B cell (primary cell): ENCODE data around the gene RNF40. TPM values are rescaled to one million over a fixed set of nuclear protein-coding genes. Genes with fewer than 3 reads are reported as not detected.

Experiments used
- ATAC-seq: fragments of 200-7000 bp; cut with Tn5 transposase; one replicate; pipeline ENCODE4 v1.10.0; 2021; ENCODE audit warnings: low read depth, mild to moderate bottlenecking, moderate number of reproducible peaks, moderate library complexity
- CTCF ChIA-PET: fragments of 350-600 bp; sonication (Branson Sonifier 250); formaldehyde crosslinking; loops from one replicate; lab custom pipeline; 2021; ENCODE audit warnings: antibody characterized with exemption, inconsistent platforms; lab: Charles Lee
- POLR2A ChIA-PET: fragments of 350-600 bp; sonication (Branson Sonifier 250); formaldehyde crosslinking; loops from one replicate; lab custom pipeline; 2021; ENCODE audit warnings: antibody characterized with exemption; lab: Charles Lee
- DNase-seq: peaks from one replicate; pipeline ENCODE4 v3.0.0; 2013
- H2AFZ ChIP-seq: 2 replicates; pipeline ENCODE4 v1.6.1; 2012; ENCODE audit warnings: mild to moderate bottlenecking, low read depth, low read length; ENCODE audit not compliant: insufficient read depth, poor library complexity, severe bottlenecking
- H3K27ac ChIP-seq, 2 donors: 1 replicate in 1 of 2; 2 replicates in 1 of 2; pipeline ENCODE4 v1.5.1; 2012 to 2013; ENCODE audit warnings: low read length in 2 of 2, mild to moderate bottlenecking in 2 of 2, moderate library complexity in 1 of 2
- H3K27me3 ChIP-seq, 4 experiments: fragments of 200-600 bp in 1 of 4; sonication (generic) in 1 of 4; replicated peaks in 1 of 4; 1 replicate in 2 of 4; 2 replicates in 2 of 4; pipeline versions ENCODE4 v1.6.1 to v1.7.0; 2013 to 2016; ENCODE audit warnings: low read length in 3 of 4, mild to moderate bottlenecking in 2 of 4, mixed read lengths in 1 of 4, moderate library complexity in 1 of 4; ENCODE audit not compliant: insufficient read depth in 4 of 4, control insufficient read depth in 3 of 4; ENCODE audit errors: control extremely low read depth in 1 of 4
- H3K36me3 ChIP-seq, 2 experiments: replicated peaks in 1 of 2; 1 replicate in 1 of 2; 2 replicates in 1 of 2; pipeline versions ENCODE4 v1.6.1 to v1.7.1; 2013; ENCODE audit warnings: low read length in 1 of 2; ENCODE audit not compliant: insufficient read depth in 2 of 2, control insufficient read depth in 1 of 2; ENCODE audit errors: control extremely low read depth in 1 of 2, extremely low read depth in 1 of 2
- H3K4me1 ChIP-seq, 2 donors: fragments of 200-600 bp in 1 of 2; sonication (generic) in 1 of 2; 1 replicate in 1 of 2; 2 replicates in 1 of 2; pipeline versions ENCODE4 v1.5.1 to v1.6.1; 2013 to 2017; ENCODE audit warnings: low read length in 2 of 2; ENCODE audit not compliant: control insufficient read depth in 2 of 2, insufficient read depth in 2 of 2
- H3K4me2 ChIP-seq: replicated peaks from 2 replicates; pipeline ENCODE3; 2012; ENCODE audit warnings: mild to moderate bottlenecking, low read depth, low read length; ENCODE audit not compliant: poor library complexity, severe bottlenecking
- H3K4me3 ChIP-seq, 5 experiments: fragments of 200-600 bp in 1 of 5; sonication (generic) in 1 of 5; 1 replicate in 3 of 5; 2 replicates in 2 of 5; pipeline versions ENCODE4 v1.5.1 to v1.7.0; 2011 to 2016; ENCODE audit warnings: low read length in 4 of 5, mild to moderate bottlenecking in 4 of 5, low read depth in 2 of 5, control low read depth in 1 of 5, moderate library complexity in 1 of 5; ENCODE audit not compliant: insufficient read depth in 1 of 5; ENCODE audit errors: control extremely low read depth in 1 of 5, extremely low read depth in 1 of 5
- H3K79me2 ChIP-seq: fragments of 200-600 bp; sonication (generic); one replicate; pipeline ENCODE4 v1.6.0; 2016; ENCODE audit warnings: low read length; ENCODE audit not compliant: control insufficient read depth, insufficient read depth
- H3K9ac ChIP-seq: fragments of 200-600 bp; sonication (generic); 2 replicates; pipeline ENCODE4 v1.6.1; 2017; ENCODE audit warnings: mild to moderate bottlenecking, low read length, moderate library complexity
- H3K9me3 ChIP-seq, 3 donors: one replicate each; pipeline versions ENCODE4 v1.6.1 to v1.7.1; 2013; ENCODE audit warnings: low read length in 2 of 3; ENCODE audit not compliant: control insufficient read depth in 2 of 3, insufficient read depth in 1 of 3; ENCODE audit errors: control extremely low read depth in 1 of 3
- H4K20me1 ChIP-seq: 2 replicates; pipeline ENCODE4 v1.6.0; 2012; ENCODE audit warnings: mild to moderate bottlenecking, low read length; ENCODE audit not compliant: insufficient read depth, control insufficient read depth, poor library complexity, severe bottlenecking
- H3K27ac Mint-ChIP-seq: one replicate; pipeline ENCODE4 v1.8.0; 2021; ENCODE audit warnings: mixed read lengths
- H3K27me3 Mint-ChIP-seq: one replicate; pipeline ENCODE4 v1.8.0; 2021; ENCODE audit warnings: mixed read lengths
- H3K4me1 Mint-ChIP-seq: one replicate; pipeline ENCODE4 v1.8.0; 2021; ENCODE audit warnings: mixed read lengths
- H3K4me3 Mint-ChIP-seq: one replicate; pipeline ENCODE4 v1.8.0; 2021; ENCODE audit warnings: mixed read lengths
- H3K9me3 Mint-ChIP-seq: one replicate; pipeline ENCODE4 v1.8.0; 2022; ENCODE audit warnings: mixed read lengths; ENCODE audit not compliant: insufficient read depth
- EZH2 ChIP-seq: IDR thresholded peaks from 2 replicates; pipeline ENCODE4 v1.6.1; 2012; ENCODE audit warnings: borderline replicate concordance, low read depth, mild to moderate bottlenecking, moderate library complexity, low read length; ENCODE audit not compliant: insufficient read depth, poor library complexity, severe bottlenecking
- WGBS: methylation state at CpG from one replicate; pipeline ENCODE4 v1.1.5; 2013; ENCODE audit warnings: missing lambda C conversion rate; ENCODE audit not compliant: insufficient coverage; 5-methylcytosine and 5-hydroxymethylcytosine counted together
- intact Hi-C: fragments of 100-400 bp; cut with micrococcal nuclease; formaldehyde crosslinking; loops from one replicate; pipeline ENCODE4 v1.10.0; 2022
- polyA plus RNA-seq: library from polyadenylated mRNA; depleted of rRNA; stranded (reverse); fragments of >200 nt; gene quantifications from 2 replicates; pipeline ENCODE4 v1.2.3, GENCODE V29; 2012
- total RNA-seq, 2 donors: library from RNA; stranded (reverse); fragments of 120-200 nt in 1 of 2; gene quantifications; 1 replicate in 1 of 2; 2 replicates in 1 of 2; pipeline versions ENCODE4 v1.2.3 to v1.2.4, GENCODE V29; 2013 to 2022
- TF ChIP-seq, protein P1 (sequence below): fragments of 200-600 bp; IDR thresholded peaks from one replicate; pipeline ENCODE4 v1.8.0; 2022; ENCODE audit warnings: antibody characterized with exemption, mild to moderate bottlenecking

RNF40 gene
- total and polyA plus RNA-seq, 2 donors (not counting 1 experiment from before 2014, with no cell fraction given) = 41.8 to 121 TPM

- Histone ChIP-seq H3K27ac (no peak overlapping the region), H3K36me3 (peaks cover 0 to 60% of the 10 kb centered on the region in 2 experiments), H3K4me2 (no peak overlapping the region), H3K9me3 (no peaks in the 10 kb centered on the region), H2AFZ (no peak overlapping the region), H4K20me1 (peaks cover 59% of the 10 kb centered on the region), H3K79me2 (no peaks in the 10 kb centered on the region), H3K27me3 (peaks cover 0 to 7% (median 1%) of the 10 kb centered on the region in 4 experiments), H3K4me1 (peaks cover 10 to 35% of the 10 kb centered on the region in 2 donors), H3K9ac (no peak overlapping the region), H3K4me3 (no peak overlapping the region)
- H3K27ac Mint-ChIP-seq = no peak overlapping the region
- H3K27me3 Mint-ChIP-seq = peaks cover under 1% of the 10 kb centered on the region
- 98% methylated on average over 12 of the region's 14 CpGs for WGBS
- H3K4me3 Mint-ChIP-seq = no peak overlapping the region
- H3K4me1 Mint-ChIP-seq = peaks cover 41% of the 10 kb centered on the region
- H3K9me3 Mint-ChIP-seq = no peaks in the 10 kb centered on the region
- DNase-seq (peak; percentile 5), ATAC-seq (no peak)
- CTCF ChIA-PET = interaction anchor here (1.8 kb wide), 1 partner anchor 130 kb away, joined by 4 read pairs; no protein-coding TSS in a partner anchor
- intact Hi-C loops = no loop called here
- POLR2A ChIA-PET = no interaction called here
- TF ChIP-seq EZH2 = no peak
- TF ChIP-seq, protein P1, sequence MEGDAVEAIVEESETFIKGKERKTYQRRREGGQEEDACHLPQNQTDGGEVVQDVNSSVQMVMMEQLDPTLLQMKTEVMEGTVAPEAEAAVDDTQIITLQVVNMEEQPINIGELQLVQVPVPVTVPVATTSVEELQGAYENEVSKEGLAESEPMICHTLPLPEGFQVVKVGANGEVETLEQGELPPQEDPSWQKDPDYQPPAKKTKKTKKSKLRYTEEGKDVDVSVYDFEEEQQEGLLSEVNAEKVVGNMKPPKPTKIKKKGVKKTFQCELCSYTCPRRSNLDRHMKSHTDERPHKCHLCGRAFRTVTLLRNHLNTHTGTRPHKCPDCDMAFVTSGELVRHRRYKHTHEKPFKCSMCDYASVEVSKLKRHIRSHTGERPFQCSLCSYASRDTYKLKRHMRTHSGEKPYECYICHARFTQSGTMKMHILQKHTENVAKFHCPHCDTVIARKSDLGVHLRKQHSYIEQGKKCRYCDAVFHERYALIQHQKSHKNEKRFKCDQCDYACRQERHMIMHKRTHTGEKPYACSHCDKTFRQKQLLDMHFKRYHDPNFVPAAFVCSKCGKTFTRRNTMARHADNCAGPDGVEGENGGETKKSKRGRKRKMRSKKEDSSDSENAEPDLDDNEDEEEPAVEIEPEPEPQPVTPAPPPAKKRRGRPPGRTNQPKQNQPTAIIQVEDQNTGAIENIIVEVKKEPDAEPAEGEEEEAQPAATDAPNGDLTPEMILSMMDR = no peak
Measured at GRCh38 chr16:30771726-30772125, 9.6 kb downstream of the RNF40 start.

DNA sequence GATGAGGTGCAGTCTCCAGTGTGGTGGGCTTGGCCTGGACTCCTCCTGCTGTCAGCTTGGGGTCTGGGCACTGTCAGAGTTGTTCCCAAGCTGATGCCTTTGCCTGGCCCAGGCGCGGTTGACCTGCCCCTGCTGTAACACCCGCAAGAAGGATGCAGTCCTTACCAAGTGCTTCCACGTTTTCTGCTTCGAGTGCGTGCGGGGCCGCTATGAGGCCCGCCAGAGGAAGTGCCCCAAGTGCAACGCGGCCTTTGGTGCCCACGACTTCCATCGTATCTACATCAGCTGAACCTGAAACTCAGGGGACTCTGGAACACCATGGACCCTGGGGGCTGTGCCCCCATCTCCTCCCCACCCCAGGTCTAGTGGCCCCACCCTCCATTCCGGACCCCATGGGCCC is 11.7 kb downstream of the RNF40 start:
- TF ChIP-seq, protein P1 = no peak
- TF ChIP-seq EZH2 = no peak
- H3K4me1 ChIP-seq = peaks cover 10 to 21% of the 10 kb centered on the region in 2 donors
- CTCF ChIA-PET = no interaction called here
- intact Hi-C loops = no loop called here
- ATAC-seq (no peak), DNase-seq (no peak)
- WGBS = 88% methylated on average over 13 of the region's 14 CpGs
- H3K27me3 Mint-ChIP-seq = peaks cover 13% of the 10 kb centered on the region
- H3K9me3 ChIP-seq = no peaks in the 10 kb centered on the region
- H3K36me3 ChIP-seq = peaks cover 0 to 41% of the 10 kb centered on the region in 2 experiments
- POLR2A ChIA-PET = no interaction called here
- no peak overlapping the region for H3K4me3 ChIP-seq
- H3K4me2 ChIP-seq = no peak overlapping the region
- H3K9ac ChIP-seq = no peak overlapping the region
- H3K27ac ChIP-seq = no peak overlapping the region
- no peaks in the 10 kb centered on the region for H3K79me2 ChIP-seq
- H2AFZ ChIP-seq = no peak overlapping the region
- peaks cover 39% of the 10 kb centered on the region for H4K20me1 ChIP-seq
- peaks cover 34% of the 10 kb centered on the region for H3K4me1 Mint-ChIP-seq
- no peak overlapping the region for H3K4me3 Mint-ChIP-seq
- peaks cover 0 to 19% (median 4%) of the 10 kb centered on the region in 4 experiments for H3K27me3 ChIP-seq
- H3K9me3 Mint-ChIP-seq = no peaks in the 10 kb centered on the region
- H3K27ac Mint-ChIP-seq = no peak overlapping the region
